PC-3 (cell line): Measurements from ENCODE around the gene LCE2A. TPM values are rescaled to one million over a fixed set of nuclear protein-coding genes. Genes with fewer than 3 reads are reported as not detected.

Experiments used
- ATAC-seq: fragments of 200-7000 bp; cut with Tn5 transposase; 2 replicates; pipeline ENCODE4 v1.9.1; 2020; ENCODE audit warnings: mild to moderate bottlenecking, moderate library complexity
- BruUV-seq: library from RNA; stranded (reverse); fragments of 400-500 nt; replicated peaks from 2 replicates; lab custom pipeline; 2021; lab: Mats Ljungman, UMichigan
- CTCF ChIA-PET: fragments of 300-600 bp; sonication (Branson Sonifier 250); formaldehyde crosslinking; loops from one replicate; lab custom pipeline; 2022; ENCODE audit warnings: antibody characterized with exemption; lab: Charles Lee
- POLR2A ChIA-PET: fragments of 300-600 bp; sonication (Branson Sonifier 250); formaldehyde crosslinking; loops from one replicate; lab custom pipeline; 2022; ENCODE audit warnings: antibody characterized with exemption; ENCODE audit not compliant: unreplicated experiment; lab: Charles Lee
- DNase-seq: peaks from one replicate; pipeline ENCODE4 v3.0.0-alpha.2; 2015
- H2AFZ ChIP-seq: fragments of 300-600 bp; sonication (generic); 2 replicates; pipeline ENCODE4 v1.6.0; 2016; ENCODE audit warnings: antibody characterized with exemption, low read length
- H3F3A ChIP-seq: fragments of 300-600 bp; sonication (generic); one replicate; pipeline ENCODE4 v1.6.0; 2017; ENCODE audit warnings: antibody characterized with exemption, low read length, control low read depth, mild to moderate bottlenecking; ENCODE audit not compliant: unreplicated experiment
- H3K27ac ChIP-seq: fragments of 300-600 bp; sonication (generic); 2 replicates; pipeline ENCODE4 v1.5.1; 2016; ENCODE audit warnings: mild to moderate bottlenecking, low read length
- H3K27me3 ChIP-seq: fragments of 300-600 bp; sonication (generic); 2 replicates; pipeline ENCODE4 v1.6.1; 2016; ENCODE audit warnings: low read length, mixed read lengths
- H3K36me3 ChIP-seq: fragments of 300-600 bp; sonication (generic); 2 replicates; pipeline ENCODE4 v1.6.1; 2016; ENCODE audit warnings: low read depth, mixed run types, low read length, mixed read lengths
- H3K4me1 ChIP-seq: fragments of 300-600 bp; sonication (generic); 2 replicates; pipeline ENCODE4 v1.5.1; 2016; ENCODE audit warnings: low read length; ENCODE audit not compliant: insufficient read depth
- H3K4me2 ChIP-seq: fragments of 300-600 bp; sonication (generic); 2 replicates; pipeline ENCODE4 v1.6.0; 2016; ENCODE audit warnings: low read length
- H3K4me3 ChIP-seq: fragments of 300-600 bp; sonication (generic); 2 replicates; pipeline ENCODE4 v1.5.1; 2016; ENCODE audit warnings: mild to moderate bottlenecking, low read length, mixed read lengths
- H3K79me2 ChIP-seq: fragments of 300-600 bp; sonication (generic); 2 replicates; pipeline ENCODE4 v1.6.1; 2017; ENCODE audit warnings: low read length, mixed read lengths
- H3K9ac ChIP-seq: fragments of 300-600 bp; sonication (generic); 2 replicates; pipeline ENCODE4 v1.6.0; 2016; ENCODE audit warnings: mild to moderate bottlenecking, low read length
- H3K9me2 ChIP-seq: fragments of 300-600 bp; sonication (generic); replicated peaks from 2 replicates; pipeline ENCODE4 v1.6.1; 2016; ENCODE audit warnings: mixed run types, low read length, mixed read lengths
- H3K9me3 ChIP-seq: fragments of 300-600 bp; sonication (generic); 2 replicates; pipeline ENCODE4 v1.6.1; 2016; ENCODE audit warnings: low read length, mixed read lengths
- H4K20me1 ChIP-seq: fragments of 300-600 bp; sonication (generic); 2 replicates; pipeline ENCODE4 v1.6.1; 2016; ENCODE audit warnings: low read length, mixed read lengths
- CTCF ChIP-seq: fragments of 300-600 bp; sonication (generic); conservative IDR thresholded peaks from 2 replicates; pipeline ENCODE4 v1.5.1; 2017; ENCODE audit warnings: antibody characterized with exemption, low read depth, mild to moderate bottlenecking, low read length
- EZH2 ChIP-seq: fragments of 300-600 bp; sonication (generic); IDR thresholded peaks from one replicate; pipeline ENCODE4 v1.6.1; 2017; ENCODE audit warnings: antibody characterized with exemption, mild to moderate bottlenecking, low read length; ENCODE audit not compliant: unreplicated experiment
- EZH2phosphoT487 ChIP-seq: fragments of 300-600 bp; sonication (generic); IDR thresholded peaks from 2 replicates; pipeline ENCODE4 v1.6.1; 2018; ENCODE audit warnings: mild to moderate bottlenecking, antibody characterized with exemption, low read length, borderline replicate concordance
- intact Hi-C: fragments of 100-400 bp; cut with micrococcal nuclease; formaldehyde crosslinking; loops from 2 replicates; pipeline ENCODE4 v1.9.0; 2023
- total RNA-seq: library from RNA; depleted of rRNA; stranded (reverse); fragments of >200 nt; gene quantifications from 2 replicates; pipeline ENCODE4 v1.2.3, GENCODE V29; 2014

Gene LCE2A
- total RNA-seq, 1 experiment from 2014 or later: not detected

GRCh38 chr1:152725261-152725660 is 27.1 kb downstream of the LCE2A start:
- H4K20me1 ChIP-seq: no peaks in the 10 kb centered on the region
- H2AFZ ChIP-seq: no peak overlapping the region
- peaks cover 41% of the 10 kb centered on the region for H3K27me3 ChIP-seq
- no peak for DNase-seq
- intact Hi-C loops: no loop called here
- ChIA-PET POLR2A (no interaction called here), CTCF (no interaction called here)
- no peak for ATAC-seq
- H3K4me3 ChIP-seq: no peak overlapping the region
- H3K4me1 ChIP-seq: no peaks in the 10 kb centered on the region
- no peak overlapping the region for H3K9ac ChIP-seq
- no TSS peak for BruUV-seq
- no peak overlapping the region for H3K27ac ChIP-seq
- no peaks in the 10 kb centered on the region for H3K9me2 ChIP-seq
- TF ChIP-seq EZH2: no peak
- TF ChIP-seq CTCF: no peak
- TF ChIP-seq EZH2phosphoT487: no peak
- no peaks in the 10 kb centered on the region for H3K79me2 ChIP-seq
- no peak overlapping the region for H3K4me2 ChIP-seq
- no peaks in the 10 kb centered on the region for H3K9me3 ChIP-seq
- no peaks in the 10 kb centered on the region for H3K36me3 ChIP-seq
- H3F3A ChIP-seq: no peaks in the 10 kb centered on the region

DNA sequence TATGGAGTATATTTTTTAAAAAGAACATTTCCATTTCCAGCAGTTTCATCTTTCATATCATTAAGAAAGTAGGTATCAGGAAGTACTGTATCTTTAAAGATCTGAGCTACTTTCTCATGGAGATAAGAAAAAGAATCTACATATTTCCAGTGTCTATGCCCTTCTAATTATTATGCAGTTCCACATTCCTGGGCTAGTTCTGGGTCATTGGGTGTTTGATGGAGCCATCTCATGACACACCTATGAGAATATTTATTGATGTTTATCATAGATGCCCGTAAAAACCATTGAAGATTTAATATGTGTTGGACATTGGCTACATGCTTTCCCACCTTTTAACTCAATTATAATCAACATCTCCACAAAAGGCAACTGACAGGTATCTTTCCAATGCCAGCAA is 30.8 kb downstream of the LCE2A start:
- Histone ChIP-seq H3K9me3 (no peaks in the 10 kb centered on the region), H3K27me3 (peaks cover 45% of the 10 kb centered on the region), H3K36me3 (no peaks in the 10 kb centered on the region), H2AFZ (no peak overlapping the region), H3F3A (no peaks in the 10 kb centered on the region), H3K4me3 (no peak overlapping the region), H3K79me2 (no peaks in the 10 kb centered on the region), H3K4me1 (no peaks in the 10 kb centered on the region), H3K9me2 (no peaks in the 10 kb centered on the region), H3K9ac (no peak overlapping the region), H3K27ac (no peak overlapping the region), H4K20me1 (no peaks in the 10 kb centered on the region), H3K4me2 (no peak overlapping the region)
- intact Hi-C loops: no loop called here
- TF ChIP-seq EZH2phosphoT487 (no peak), EZH2 (no peak), CTCF (no peak)
- POLR2A ChIA-PET: no interaction called here
- no TSS peak for BruUV-seq
- no peak for ATAC-seq
- CTCF ChIA-PET: no interaction called here
- no peak for DNase-seq

DNA sequence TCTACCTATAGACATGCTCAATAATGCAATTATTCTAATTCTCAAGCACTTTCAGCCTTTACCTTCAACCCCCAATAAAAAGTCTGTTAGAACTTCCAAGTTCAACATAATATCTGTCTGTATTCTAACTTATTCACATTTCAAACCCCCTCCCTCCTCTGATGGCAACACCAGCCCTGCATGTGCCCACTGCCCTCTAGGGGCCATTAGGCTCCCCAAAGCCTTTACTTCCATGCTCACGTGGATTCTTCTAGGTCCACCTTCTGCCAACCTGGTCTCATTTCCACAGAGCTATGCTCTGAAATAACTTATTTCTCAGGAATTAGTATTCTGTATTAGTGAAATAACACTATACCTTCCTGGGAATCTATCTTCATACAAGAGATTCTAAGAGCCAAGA is 37.5 kb downstream of the LCE2A start:
- H3K79me2 ChIP-seq: no peaks in the 10 kb centered on the region
- no peaks in the 10 kb centered on the region for H3K9me3 ChIP-seq
- CTCF ChIA-PET: no interaction called here
- no peak overlapping the region for H2AFZ ChIP-seq
- DNase-seq (peak; percentile 18), ATAC-seq (no peak)
- H3K4me3 ChIP-seq: no peak overlapping the region
- H3K27ac ChIP-seq: no peak overlapping the region
- POLR2A ChIA-PET: no interaction called here
- no peaks in the 10 kb centered on the region for H3K4me1 ChIP-seq
- TF ChIP-seq EZH2: no peak
- TF ChIP-seq CTCF: peak; percentile 62
- intact Hi-C loops: no loop called here
- H3K4me2 ChIP-seq: no peak overlapping the region
- H3K27me3 ChIP-seq: peaks cover 13% of the 10 kb centered on the region; the same call in 1 of the 2 replicates
- H3K9ac ChIP-seq: no peak overlapping the region
- H3K9me2 ChIP-seq: no peaks in the 10 kb centered on the region
- BruUV-seq: no TSS peak
- no peaks in the 10 kb centered on the region for H3K36me3 ChIP-seq
- no peaks in the 10 kb centered on the region for H3F3A ChIP-seq
- H4K20me1 ChIP-seq: no peaks in the 10 kb centered on the region
